Tibial nerve (tissue), 3 donors: ENCODE results near the gene GTF3C1.

ENCODE experiments used
- CTCF ChIP-seq, 5 experiments: fragments of 200-600 bp in 3 of 5; fragments of 450-650 bp in 2 of 5; sonication (generic) in 3 of 5; IDR thresholded peaks; one replicate each; pipeline ENCODE4 v1.5.1; 2016 to 2019; ENCODE audit warnings: antibody characterized with exemption in 5 of 5, mild to moderate bottlenecking in 3 of 5, moderate library complexity in 2 of 5
- POLR2A ChIP-seq, 2 donors: fragments of 450-650 bp; IDR thresholded peaks; one replicate each; pipeline ENCODE4 v1.6.1; 2017; ENCODE audit warnings: antibody characterized with exemption in 2 of 2, mild to moderate bottlenecking in 2 of 2, moderate library complexity in 2 of 2

- TF ChIP-seq CTCF (IDR thresholded peaks at IDR 0.05) (no peak), POLR2A (IDR thresholded peaks at IDR 0.05) (no peak)
These were observed 88.1 kb downstream of the GTF3C1 start for GRCh38 chr16:27461483-27462171.
